KOPT-K1 (cell line): ENCODE data around the gene FN1.

Experiments
- H3K27ac ChIP-seq: fragments of 200-600 bp; sonication (generic); 2 replicates; pipeline ENCODE4 v1.5.1; 2016; ENCODE audit warnings: antibody characterized with exemption, mild to moderate bottlenecking, low read depth, low read length; ENCODE audit not compliant: poor library complexity, severe bottlenecking
- H3K36me3 ChIP-seq: fragments of 200-600 bp; sonication (generic); 2 replicates; pipeline ENCODE4 v1.5.1; 2017; ENCODE audit warnings: antibody characterized with exemption, mild to moderate bottlenecking, low read length, moderate library complexity; ENCODE audit not compliant: insufficient read depth
- H3K9me3 ChIP-seq: fragments of 200-600 bp; sonication (generic); 2 replicates; pipeline ENCODE4 v1.5.1; 2017; ENCODE audit warnings: antibody characterized with exemption, low read length, mild to moderate bottlenecking; ENCODE audit not compliant: insufficient read depth, poor library complexity, severe bottlenecking

FN1 gene

DNA sequence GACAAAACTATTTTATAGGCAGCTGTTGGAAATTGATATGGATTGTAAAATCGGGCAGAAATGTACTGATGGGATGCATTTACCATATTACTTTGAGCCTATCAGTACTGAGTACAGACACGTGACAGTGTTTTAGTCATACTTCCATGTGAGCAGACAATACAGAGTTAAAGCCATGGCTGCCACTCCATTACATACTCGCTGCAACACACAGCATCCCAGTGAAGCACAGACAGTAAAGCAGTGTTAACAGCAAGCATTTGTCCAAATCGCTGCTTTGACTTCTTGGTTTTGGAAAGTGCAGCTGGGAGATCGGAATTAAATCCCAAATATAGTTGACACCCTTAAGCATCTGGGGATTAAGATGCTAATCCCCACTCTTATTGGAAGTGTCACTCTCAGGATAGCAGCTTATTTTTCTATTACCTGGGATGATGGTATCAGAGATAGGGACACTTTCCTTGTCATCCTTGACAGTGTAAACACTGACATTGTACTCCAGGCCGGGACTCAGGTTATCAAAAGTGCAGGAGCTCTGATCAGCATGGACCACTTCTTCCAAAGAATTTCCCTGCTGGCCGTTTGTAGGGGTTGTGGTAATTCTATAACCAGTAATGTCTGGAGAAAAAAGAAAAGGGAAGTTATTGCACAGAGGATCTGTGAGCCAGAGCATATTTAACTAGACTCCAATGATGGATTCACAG lies 41.6 kb downstream of the FN1 start:
- Histone ChIP-seq H3K36me3 (no peaks in the 10 kb centered on the region), H3K9me3 (no peaks in the 10 kb centered on the region), H3K27ac (no peak overlapping the region)

- no peak overlapping the region for H3K27ac ChIP-seq
- H3K36me3 ChIP-seq = no peaks in the 10 kb centered on the region
- H3K9me3 ChIP-seq = no peaks in the 10 kb centered on the region
Measured at GRCh38 chr2:215392687-215393270, 43.1 kb downstream of the FN1 start.

GRCh38 chr2:215392164-215392563 lies 43.7 kb downstream of the FN1 start:
- Histone ChIP-seq H3K27ac (no peak overlapping the region), H3K9me3 (no peaks in the 10 kb centered on the region), H3K36me3 (no peaks in the 10 kb centered on the region)

DNA sequence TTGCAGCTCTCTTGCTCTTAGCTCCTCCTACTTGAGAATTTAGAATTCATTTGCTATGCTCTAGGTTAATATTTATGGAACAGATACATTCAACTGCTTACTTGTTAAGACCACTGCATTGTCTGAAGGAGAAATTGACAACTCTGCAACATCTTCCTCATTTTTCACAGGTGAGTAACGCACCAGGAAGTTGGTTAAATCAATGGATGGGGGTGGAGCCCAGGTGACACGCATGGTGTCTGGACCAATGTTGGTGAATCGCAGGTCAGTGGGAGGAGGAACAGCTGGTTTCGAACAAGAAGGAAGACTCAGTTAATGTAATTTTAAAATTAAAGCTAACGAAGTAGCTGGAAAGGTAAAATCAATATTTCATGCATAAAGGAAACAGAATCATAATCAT lies 44.3 kb downstream of the FN1 start:
- H3K27ac ChIP-seq = no peak overlapping the region
- H3K36me3 ChIP-seq = no peaks in the 10 kb centered on the region
- H3K9me3 ChIP-seq = no peaks in the 10 kb centered on the region

- Histone ChIP-seq H3K27ac (no peak overlapping the region), H3K9me3 (no peaks in the 10 kb centered on the region), H3K36me3 (no peaks in the 10 kb centered on the region)
Measured at GRCh38 chr2:215390550-215390913, 45.3 kb downstream of the FN1 start.

DNA sequence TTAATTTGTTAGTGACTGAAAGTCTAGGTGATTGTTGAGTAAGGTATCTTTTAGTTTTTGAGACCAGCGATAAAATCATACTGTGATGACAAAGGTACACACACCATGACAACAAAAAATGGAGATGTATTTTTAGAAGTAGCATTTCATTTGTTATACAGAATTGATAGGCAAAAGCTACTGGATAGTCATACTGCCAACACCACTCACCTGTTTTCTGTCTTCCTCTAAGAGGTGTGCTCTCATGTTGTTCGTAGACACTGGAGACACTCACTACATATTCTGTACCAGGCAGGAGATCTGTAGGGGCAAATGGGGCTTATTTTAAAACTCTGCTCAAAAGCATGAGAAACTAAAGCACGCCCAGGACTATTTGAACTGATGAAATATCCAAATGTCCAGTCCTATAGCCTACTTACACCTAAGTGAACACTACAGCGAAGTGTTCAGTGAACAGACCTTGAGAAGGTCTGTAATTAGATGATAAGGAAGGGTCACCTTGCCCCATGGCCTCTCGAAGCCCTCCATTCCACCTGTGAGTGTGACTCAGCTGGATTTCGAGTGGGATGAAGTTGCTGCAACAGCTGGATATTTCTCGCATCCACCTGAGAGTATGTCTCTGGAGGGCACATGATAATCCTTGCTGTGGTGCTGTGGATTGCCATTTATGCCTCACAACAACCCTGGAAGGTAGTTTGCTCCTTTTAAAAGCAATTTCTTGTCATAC lies 47.7 kb downstream of the FN1 start:
- Histone ChIP-seq H3K27ac (no peak overlapping the region), H3K9me3 (no peaks in the 10 kb centered on the region), H3K36me3 (no peaks in the 10 kb centered on the region)

GRCh38 chr2:215386566-215386965 lies 49.3 kb downstream of the FN1 start:
- H3K36me3 ChIP-seq = no peaks in the 10 kb centered on the region
- no peak overlapping the region for H3K27ac ChIP-seq
- no peaks in the 10 kb centered on the region for H3K9me3 ChIP-seq

GRCh38 chr2:215384710-215385109 lies 51.2 kb downstream of the FN1 start:
- no peaks in the 10 kb centered on the region for H3K9me3 ChIP-seq
- no peak overlapping the region for H3K27ac ChIP-seq
- H3K36me3 ChIP-seq = no peaks in the 10 kb centered on the region

GRCh38 chr2:215383652-215384279 lies 52.1 kb downstream of the FN1 start:
- no peak overlapping the region for H3K27ac ChIP-seq
- H3K9me3 ChIP-seq = no peaks in the 10 kb centered on the region
- no peaks in the 10 kb centered on the region for H3K36me3 ChIP-seq

DNA sequence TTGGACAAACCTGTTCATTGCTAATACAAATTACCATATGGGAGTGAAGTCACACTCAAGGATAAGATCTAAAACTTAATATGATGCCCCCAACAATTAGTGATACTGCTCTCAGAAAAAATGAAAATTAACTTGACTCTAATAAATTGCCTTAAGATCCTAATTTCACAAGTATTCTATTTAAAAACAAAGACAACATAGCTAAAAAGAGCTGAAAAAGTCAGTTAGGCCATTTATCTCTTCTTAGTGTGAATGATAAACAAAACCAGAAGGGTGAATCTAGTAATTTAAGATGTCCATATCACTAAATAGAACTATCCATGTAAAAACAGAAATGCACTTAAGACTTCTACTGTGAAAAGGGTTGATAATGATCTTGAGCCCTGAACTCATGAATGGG lies 53.4 kb downstream of the FN1 start:
- Histone ChIP-seq H3K27ac (no peak overlapping the region), H3K9me3 (no peaks in the 10 kb centered on the region), H3K36me3 (no peaks in the 10 kb centered on the region)

DNA sequence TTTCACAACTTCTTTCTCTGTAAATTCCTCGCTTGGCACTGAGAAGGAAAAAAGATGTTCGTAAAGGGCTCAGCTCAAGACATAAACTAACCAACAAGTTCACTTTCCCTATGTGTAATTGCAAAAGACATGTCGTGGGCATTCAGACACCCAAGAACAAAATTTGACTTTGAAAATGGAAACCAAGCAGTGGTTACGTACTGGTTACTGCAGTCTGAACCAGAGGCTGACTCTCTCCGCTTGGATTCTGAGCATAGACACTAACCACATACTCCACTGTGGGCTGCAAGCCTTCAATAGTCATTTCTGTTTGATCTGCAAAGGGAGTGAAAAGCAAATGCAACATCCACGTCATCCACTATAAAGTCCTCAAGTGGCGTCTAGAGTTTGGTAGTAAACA lies 53.9 kb downstream of the FN1 start:
- no peak overlapping the region for H3K27ac ChIP-seq
- H3K36me3 ChIP-seq = no peaks in the 10 kb centered on the region
- H3K9me3 ChIP-seq = no peaks in the 10 kb centered on the region

GRCh38 chr2:215380699-215381098 lies 55.2 kb downstream of the FN1 start:
- no peak overlapping the region for H3K27ac ChIP-seq
- no peaks in the 10 kb centered on the region for H3K9me3 ChIP-seq
- H3K36me3 ChIP-seq = no peaks in the 10 kb centered on the region

DNA sequence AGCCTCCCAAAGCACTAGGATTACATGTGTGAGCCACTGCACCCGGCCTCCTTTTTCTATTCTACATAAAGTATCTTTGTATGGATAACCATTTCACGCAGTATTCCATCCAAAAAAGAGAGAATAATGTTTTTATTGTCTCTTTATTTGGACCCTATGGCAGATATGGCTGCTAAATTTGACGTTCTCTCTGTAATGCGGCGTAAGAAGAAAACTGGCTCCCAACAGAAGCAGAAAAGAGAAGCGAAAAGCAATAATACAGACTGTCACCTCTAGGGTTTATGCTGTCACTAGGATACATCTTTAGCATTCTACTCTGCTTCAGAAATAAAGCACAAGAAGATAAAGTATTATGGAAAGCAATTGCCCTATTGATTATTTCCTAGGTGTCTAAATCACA lies 55.9 kb downstream of the FN1 start:
- no peaks in the 10 kb centered on the region for H3K36me3 ChIP-seq
- no peak overlapping the region for H3K27ac ChIP-seq
- H3K9me3 ChIP-seq = no peaks in the 10 kb centered on the region

DNA sequence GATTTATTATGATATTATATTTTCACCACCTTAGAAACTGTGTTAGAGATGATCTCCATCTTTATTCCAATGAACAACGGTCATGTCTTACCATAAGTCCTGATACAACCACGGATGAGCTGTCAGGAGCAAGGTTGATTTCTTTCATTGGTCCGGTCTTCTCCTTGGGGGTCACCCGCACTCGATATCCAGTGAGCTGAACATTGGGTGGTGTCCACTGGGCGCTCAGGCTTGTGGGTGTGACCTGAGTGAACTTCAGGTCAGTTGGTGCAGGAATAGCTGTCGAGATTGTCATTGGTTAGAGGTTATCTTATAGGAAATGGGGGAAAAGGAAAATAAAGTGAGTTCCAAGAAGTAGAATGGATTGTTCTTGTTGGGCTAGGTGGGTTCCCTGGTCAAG lies 56.8 kb downstream of the FN1 start:
- H3K27ac ChIP-seq = no peak overlapping the region
- H3K9me3 ChIP-seq = no peaks in the 10 kb centered on the region
- no peaks in the 10 kb centered on the region for H3K36me3 ChIP-seq

DNA sequence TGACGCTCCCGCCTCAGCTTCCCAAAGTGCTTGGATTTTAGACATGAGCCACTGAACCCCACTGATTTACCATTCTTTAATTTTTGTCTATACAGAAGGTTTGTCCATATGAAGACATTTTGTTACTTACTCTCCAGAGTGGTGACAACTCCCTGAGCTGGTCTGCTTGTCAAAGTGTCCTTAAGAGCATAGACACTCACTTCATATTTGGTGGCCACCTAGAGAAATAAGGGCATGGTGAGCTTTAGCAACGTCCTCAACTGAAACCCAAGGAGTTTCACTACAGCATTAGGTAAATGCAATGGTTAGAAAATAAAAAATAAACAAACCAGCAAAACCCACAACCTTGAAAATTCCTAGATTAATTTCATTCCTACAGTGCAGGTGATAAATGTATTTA lies 57.8 kb downstream of the FN1 start:
- no peak overlapping the region for H3K27ac ChIP-seq
- no peaks in the 10 kb centered on the region for H3K36me3 ChIP-seq

More for the DNA sequence above, 57.8 kb downstream of the FN1 start:
- H3K9me3 ChIP-seq = no peaks in the 10 kb centered on the region
